ENCODE results near the gene ELANE.

DNA sequence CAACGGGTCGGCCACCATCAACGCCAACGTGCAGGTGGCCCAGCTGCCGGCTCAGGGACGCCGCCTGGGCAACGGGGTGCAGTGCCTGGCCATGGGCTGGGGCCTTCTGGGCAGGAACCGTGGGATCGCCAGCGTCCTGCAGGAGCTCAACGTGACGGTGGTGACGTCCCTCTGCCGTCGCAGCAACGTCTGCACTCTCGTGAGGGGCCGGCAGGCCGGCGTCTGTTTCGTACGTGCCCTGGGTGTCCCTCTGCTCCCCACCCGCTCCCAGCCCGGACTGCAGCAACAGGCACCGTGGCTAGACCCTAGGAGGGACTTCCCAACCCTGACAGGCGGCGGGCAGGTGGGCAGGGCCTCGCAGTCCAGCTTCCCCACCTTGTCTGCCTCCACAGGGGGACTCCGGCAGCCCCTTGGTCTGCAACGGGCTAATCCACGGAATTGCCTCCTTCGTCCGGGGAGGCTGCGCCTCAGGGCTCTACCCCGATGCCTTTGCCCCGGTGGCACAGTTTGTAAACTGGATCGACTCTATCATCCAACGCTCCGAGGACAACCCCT lies 3.5 kb downstream of the ELANE start:
- TF ChIP-seq CTCF (IDR thresholded peaks at IDR 0.05) (no peak), POLR2A (IDR thresholded peaks at IDR 0.05) (no peak)

Measured in adrenal gland (tissue), 5 donors.